Stimulated activated CD8-positive, alpha-beta memory T cell treated with anti-CD3 and anti-CD28 coated beads, Interleukin-12 subunit alpha, Interleukin-12 subunit beta, amount 100 ng/mL, for 4 hours (primary cell): Measurements from ENCODE around the gene ADGRG7.
"Not testable (repeated sequence)": the region's sequence is repeated elsewhere in the genome, so short reads cannot be mapped to it uniquely, and the experiment has no call there.

Experiments used
- DNase-seq: peaks from one replicate; pipeline ENCODE4 v3.0.0-alpha.2; 2020; ENCODE audit warnings: low read depth

Gene ADGRG7

DNA sequence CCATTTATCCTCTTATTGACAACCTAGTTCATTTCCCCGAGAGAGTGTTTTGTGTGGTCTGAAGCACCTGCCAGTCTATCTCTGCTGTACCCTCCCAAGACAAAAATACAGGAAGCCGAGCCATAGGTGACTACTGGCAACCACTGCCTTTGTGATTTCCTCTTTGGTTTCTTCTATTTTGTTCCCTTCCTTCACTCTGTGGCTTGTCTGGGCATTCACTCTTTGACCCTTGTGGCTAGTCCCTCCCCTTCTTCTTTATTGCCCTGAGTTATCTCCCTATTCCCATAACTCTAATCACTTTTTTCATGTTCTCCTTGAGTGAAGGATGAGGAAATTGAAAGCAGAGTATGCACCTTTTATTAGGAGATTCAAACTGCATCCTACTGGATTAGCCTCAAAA, at the start of gene ADGRG7:
Gene ADGRG7, plus strand, starts transcription at position 297 of the 400 bp plus-strand sequence. CDS start 256 bp downstream, outside the sequence.
- DNase-seq: no peak

DNA sequence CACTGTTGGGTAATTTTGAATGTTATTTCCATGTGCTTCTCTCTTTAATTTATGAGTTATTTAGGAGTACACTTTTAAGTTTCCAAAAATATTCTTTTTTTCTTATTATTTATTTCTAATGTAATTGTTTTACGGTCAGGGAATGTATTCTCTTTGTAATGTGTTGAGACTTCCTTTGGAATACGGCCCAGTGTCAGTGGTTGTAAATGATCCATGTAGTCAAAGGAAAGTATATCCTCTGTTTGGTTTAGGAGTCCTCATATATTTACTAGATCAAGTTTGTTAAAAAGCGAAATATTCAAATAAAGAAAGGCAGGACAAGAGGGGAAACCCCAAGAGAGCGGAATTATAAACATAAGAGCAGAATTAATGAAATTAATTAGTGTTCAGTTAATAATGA, 49.0 kb upstream of the ADGRG7 start:
- DNase-seq: no peak

DNA sequence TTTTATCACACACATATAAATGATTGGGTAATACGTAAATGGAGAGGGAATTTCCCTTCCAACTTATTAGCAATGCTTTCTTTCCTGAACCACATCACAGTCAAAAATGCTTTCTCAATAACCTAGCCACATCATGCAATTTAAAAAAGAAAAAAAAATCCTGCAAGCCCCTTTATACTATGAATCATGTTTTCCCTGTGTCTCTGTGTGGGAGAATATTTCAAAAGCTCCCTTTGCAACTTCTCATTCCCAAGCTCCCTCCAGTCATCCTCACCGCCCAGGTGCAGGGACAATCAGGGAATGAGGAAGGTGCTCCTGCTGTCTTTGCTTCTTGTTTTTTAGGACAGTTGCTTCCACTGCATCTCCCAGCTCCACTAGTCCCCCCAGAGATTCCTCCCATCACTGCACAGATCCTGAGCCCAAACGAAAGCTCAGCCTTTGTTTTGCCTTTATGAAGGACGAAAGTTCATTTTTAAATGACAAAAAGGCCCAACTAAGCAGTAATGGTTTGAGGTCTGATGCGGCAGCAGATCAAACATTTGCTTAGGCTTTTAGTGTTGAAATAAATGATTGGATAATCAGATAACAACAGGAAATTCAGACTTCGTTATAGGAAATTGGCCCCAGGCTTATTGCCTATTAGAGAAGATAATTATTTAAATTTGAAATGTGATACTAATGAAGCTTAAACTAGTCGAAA, 47.8 kb upstream of the ADGRG7 start:
- no peak for DNase-seq

DNA sequence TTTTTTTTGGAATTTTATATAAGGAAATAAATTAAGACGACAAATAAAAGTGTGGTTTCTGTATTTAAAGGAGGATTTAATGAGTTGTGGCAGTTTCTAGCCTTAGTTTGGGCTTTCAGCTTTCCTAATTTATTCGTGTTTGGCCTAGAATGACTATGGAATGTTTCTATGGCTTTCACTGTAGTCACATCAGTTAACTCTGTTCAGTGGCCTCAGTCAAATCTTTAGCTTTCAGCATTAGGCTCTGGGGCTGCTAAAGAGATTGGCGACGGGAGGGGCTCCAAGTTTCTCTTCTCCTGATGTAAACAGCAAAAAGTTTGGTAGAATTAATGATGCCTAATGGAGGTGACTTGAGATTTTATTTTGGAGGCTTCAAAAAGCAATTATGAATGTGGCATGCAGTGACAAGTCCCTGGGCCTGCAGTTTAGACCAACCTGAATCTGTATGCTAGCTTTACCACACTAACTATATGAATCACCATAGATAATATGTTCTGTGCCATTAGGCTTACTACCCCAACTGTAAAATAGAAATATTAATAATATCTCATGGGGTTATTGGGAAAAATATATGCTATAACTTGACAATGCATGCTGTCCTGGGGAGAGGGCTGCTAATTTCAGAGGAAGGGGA, 47.1 kb upstream of the ADGRG7 start:
- no peak for DNase-seq

- DNase-seq: no peak
Observed at GRCh38 chr3:100563228-100563627, 46.2 kb upstream of the ADGRG7 start.

DNA sequence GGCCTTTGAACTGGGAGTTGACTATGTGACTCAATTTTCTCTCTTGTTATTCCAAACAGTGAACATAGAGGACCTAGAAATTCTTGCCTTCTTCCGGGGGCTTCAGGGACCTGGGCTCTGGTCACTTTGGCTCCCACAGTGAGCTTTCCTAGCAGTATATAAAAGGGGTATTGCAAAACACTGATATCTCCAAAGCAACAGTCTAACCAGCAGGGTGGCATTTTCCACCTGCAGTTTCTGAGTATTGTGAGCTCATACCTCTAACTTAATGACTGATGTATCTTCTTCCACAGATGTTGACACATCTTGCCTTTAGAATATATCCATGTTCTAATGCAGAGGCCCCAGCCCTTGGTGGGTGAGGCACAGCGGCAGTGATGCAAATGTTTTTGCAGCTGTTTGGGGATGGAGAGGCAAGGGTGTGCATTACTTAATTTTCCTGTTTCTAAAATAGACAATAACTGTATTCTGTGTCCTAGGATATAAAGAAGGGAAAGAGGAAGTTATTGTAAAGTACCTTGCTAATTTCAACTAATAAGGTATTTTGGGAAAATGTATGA, 45.7 kb upstream of the ADGRG7 start:
- DNase-seq: no peak

GRCh38 chr3:100570811-100571210, 38.6 kb upstream of the ADGRG7 start:
- DNase-seq: no peak

GRCh38 chr3:100574536-100574935, 34.9 kb upstream of the ADGRG7 start:
- DNase-seq: no peak

DNA sequence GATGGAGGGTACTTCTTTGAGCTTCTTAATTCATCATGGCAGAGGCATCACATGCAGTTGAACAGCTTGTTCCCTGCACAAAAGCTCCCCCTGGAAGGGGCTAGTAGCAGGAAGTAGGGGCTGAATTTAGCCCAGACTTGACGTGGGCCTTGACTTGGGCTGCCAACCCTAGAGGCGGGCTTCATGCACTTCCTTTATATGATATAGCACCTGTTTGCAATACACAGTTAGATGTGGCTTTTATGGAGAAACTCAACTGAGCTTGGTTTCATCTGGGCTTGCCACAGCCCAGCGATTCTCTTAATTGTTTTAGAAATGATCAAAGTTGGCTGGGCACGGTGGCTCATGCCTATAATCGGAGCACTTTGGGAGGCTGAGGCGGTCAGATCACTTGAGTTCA, 33.7 kb upstream of the ADGRG7 start:
- DNase-seq: no peak

DNA sequence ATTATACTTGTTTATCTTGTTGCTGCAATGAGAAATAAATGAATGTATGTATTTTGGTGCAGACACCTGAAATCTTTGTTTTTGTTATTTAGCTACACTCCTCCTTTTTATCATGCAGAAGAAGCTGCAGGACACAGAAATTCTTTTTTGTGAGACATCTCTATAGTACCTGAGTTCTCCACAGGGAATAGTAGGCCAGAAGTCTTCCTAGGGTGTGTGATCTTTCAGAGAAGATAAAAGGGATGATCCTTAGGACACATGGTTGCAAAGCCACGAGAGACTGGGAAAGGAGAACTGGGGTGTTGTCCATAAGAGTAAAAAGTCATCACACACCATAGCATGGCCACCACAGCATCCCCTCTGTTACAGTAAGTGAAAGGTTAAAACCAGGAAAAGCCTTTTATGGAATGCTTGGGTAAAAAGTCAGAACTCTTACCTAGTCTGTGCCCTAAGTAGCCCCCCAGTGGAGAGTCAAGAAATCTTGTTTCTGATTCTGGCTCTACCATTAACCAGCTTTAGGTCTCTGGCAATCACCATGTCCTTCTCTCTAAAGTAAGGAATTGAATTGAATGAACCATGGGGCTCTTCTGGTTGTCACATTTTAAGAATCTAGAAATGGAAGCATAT, 31.9 kb upstream of the ADGRG7 start:
- DNase-seq: no peak

DNA sequence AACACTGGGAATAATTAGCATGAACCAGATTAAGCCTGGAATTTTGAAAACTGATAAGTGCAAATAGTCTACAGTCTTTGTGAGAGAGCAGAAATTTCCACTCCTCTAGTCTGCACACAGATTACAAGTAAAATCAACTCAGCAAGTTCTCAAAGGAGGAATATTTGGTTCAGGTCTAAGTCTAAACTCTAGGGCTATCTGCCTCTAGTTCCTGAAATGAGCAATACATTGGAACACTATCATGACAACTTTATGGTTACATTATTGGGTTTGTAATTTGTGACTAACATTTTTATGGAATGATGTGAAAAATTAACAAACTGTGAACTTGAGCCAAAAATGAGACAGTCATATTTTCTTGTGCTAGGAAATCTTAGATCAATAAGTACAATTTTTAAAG, 30.8 kb upstream of the ADGRG7 start:
- no peak for DNase-seq

DNA sequence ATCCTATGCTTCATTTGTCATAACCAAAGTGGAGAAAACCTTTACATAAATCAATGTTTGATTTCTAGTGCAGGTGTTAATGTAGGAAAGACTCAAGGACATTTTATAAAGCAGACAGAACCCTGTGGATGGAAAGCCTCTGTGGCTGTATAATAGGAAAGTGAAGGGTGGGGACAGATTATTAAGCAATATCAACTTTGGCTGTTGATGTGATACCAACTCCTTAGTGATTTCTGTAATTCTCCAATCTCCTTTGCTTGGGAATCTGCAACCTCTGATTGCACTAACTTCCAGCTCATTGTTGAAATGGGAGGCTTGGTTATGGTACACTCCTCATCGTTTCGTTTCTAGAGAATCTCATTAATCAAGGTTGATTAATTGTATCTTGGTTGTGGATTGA, 29.3 kb upstream of the ADGRG7 start:
- no peak for DNase-seq

- no peak for DNase-seq
Observed at GRCh38 chr3:100581650-100582049, 27.8 kb upstream of the ADGRG7 start.

GRCh38 chr3:100582157-100582556, 27.2 kb upstream of the ADGRG7 start:
- DNase-seq: not testable (repeated sequence)

- DNase-seq: no peak
Observed at GRCh38 chr3:100584101-100584660, 25.2 kb upstream of the ADGRG7 start.

DNA sequence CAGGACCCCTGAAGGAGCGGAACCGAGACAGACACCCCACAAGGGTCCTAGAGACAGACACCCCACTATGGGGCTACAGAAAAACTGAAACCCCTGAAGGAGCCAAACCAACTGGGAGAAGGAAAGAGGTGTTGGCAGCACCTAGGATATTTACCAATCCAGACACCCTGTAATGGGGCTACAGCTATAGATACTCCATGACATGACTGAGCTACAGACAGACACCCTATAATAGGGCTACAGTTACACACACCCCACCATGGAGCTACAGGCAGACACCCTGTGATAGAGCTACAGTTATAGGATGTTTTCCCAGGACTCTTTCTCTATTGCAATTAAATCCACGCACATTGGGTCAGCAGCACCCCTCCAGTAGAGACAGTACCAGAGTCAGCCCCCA, 22.6 kb upstream of the ADGRG7 start:
- DNase-seq: no peak

DNA sequence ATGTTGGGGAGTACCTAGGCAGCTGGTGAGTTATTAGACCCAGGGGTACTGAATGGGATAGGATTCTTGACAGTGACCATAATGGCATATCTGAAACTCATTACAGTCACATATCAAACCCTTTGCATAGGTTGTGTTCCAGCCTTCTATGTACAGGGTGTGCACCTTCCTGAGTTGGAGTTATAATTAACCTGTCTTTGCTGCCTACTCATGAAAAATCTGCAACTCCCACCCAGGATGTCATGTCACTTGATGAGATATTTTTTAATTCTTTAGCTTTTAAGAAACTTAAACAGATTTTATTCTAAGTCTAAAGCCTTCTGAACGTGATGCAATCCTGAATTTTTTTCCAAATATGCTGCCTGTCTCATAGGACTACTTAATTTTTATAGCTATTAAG, 21.1 kb upstream of the ADGRG7 start:
- no peak for DNase-seq

DNA sequence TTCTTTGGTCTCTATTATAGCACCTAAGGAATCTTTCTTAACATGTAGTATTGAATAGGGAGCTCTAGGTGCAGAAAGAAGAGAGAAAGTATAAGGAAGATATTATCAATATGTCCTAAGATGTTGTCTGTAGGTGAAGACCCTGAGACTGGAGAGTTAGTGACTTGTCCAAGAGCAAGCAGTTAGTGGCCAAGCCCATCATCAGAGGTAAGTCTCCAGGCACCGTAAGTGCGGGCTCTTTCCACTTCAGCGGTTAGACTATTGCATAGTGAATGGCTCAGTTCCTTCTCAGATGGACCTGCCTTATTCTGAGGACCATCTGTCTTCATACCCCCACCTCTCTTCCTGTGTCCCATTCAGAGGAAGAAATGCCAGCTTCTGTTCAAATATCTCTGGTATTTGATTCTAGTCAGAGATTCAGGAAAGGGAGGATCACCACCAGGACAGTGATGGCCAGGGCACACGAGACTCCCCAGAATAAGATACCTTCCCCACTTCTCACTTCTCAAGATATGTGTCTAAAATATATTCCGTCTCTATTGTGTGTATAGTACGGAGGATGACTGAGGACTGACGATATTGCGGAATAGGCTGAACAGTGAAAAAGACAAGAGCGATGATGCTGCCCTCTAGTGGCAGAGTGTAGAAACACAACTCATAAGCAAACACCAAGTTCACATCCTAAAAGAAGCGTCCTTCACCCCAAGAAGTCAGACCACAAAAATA, 19.1 kb upstream of the ADGRG7 start:
- peak; percentile 6 for DNase-seq

- no peak for DNase-seq
Observed at GRCh38 chr3:100590840-100591147, 18.6 kb upstream of the ADGRG7 start.

- DNase-seq: no peak
Observed at GRCh38 chr3:100591411-100591810, 18.0 kb upstream of the ADGRG7 start.

- no peak for DNase-seq
Observed at GRCh38 chr3:100600181-100601042, 9.0 kb upstream of the ADGRG7 start.
